IMR-90 (cell line): ENCODE results near the gene MARCHF3. TPM values are rescaled to one million over a fixed set of nuclear protein-coding genes. Genes with fewer than 3 reads are reported as not detected.

Source experiments
- ATAC-seq: fragments of 200-7000 bp; cut with Tn5 transposase; 2 replicates; pipeline ENCODE4 v1.9.1; 2020; ENCODE audit warnings: low read depth, mild to moderate bottlenecking, moderate library complexity
- BruUV-seq: library from RNA; stranded (reverse); fragments of 400-500 nt; replicated peaks from 2 replicates; lab custom pipeline; 2021; lab: Mats Ljungman, UMichigan
- CTCF ChIA-PET: fragments of 300-600 bp; formaldehyde crosslinking; extraction: SDS; loops from one replicate; lab custom pipeline; 2021; ENCODE audit warnings: antibody characterized with exemption; lab: Yijun Ruan, JAX
- POLR2A ChIA-PET: fragments of 300-600 bp; sonication (Branson Sonifier 250); formaldehyde crosslinking; loops from one replicate; lab custom pipeline; 2022; ENCODE audit warnings: antibody characterized with exemption; ENCODE audit not compliant: unreplicated experiment; lab: Charles Lee
- DNase-seq: peaks from one replicate; pipeline ENCODE4 v3.0.0; 2013
- H2AFZ ChIP-seq: replicated peaks from 2 replicates; pipeline ENCODE3; 2013; ENCODE audit warnings: low read length, mild to moderate bottlenecking; ENCODE audit not compliant: poor library complexity
- H2AK5ac ChIP-seq: 2 replicates; pipeline ENCODE4 v1.6.1; 2013; ENCODE audit warnings: low read depth, low read length, inconsistent platforms
- H2AK9ac ChIP-seq: replicated peaks from 2 replicates; pipeline ENCODE3; 2013; ENCODE audit warnings: mild to moderate bottlenecking, low read depth, low read length, moderate library complexity; ENCODE audit not compliant: poor library complexity
- H2BK120ac ChIP-seq: 2 replicates; pipeline ENCODE4 v1.6.1; 2013; ENCODE audit warnings: low read depth, low read length, inconsistent platforms
- H2BK15ac ChIP-seq: 3 replicates; pipeline ENCODE4 v1.6.1; 2013; ENCODE audit warnings: low read depth, low read length, inconsistent platforms
- H2BK20ac ChIP-seq: 2 replicates; pipeline ENCODE4 v1.6.1; 2013; ENCODE audit warnings: low read depth, mild to moderate bottlenecking, inconsistent platforms, low read length, moderate library complexity
- H2BK5ac ChIP-seq: 2 replicates; pipeline ENCODE4 v1.6.1; 2013; ENCODE audit warnings: mild to moderate bottlenecking, low read depth, low read length, inconsistent platforms; ENCODE audit not compliant: poor library complexity, severe bottlenecking
- H3K14ac ChIP-seq: replicated peaks from 2 replicates; pipeline ENCODE4 v1.6.1; 2013; ENCODE audit warnings: low read depth, low read length, inconsistent platforms
- H3K18ac ChIP-seq: 2 replicates; pipeline ENCODE4 v1.6.1; 2013; ENCODE audit warnings: low read depth, low read length, control low read depth
- H3K23ac ChIP-seq: 2 replicates; pipeline ENCODE4 v1.6.1; 2013; ENCODE audit warnings: low read depth, low read length, inconsistent platforms
- H3K27ac ChIP-seq: 2 replicates; pipeline ENCODE4 v1.5.1; 2013; ENCODE audit warnings: mild to moderate bottlenecking, control low read depth, low read length; ENCODE audit not compliant: insufficient read depth
- H3K27me3 ChIP-seq: 2 replicates; pipeline ENCODE4 v1.6.1; 2013; ENCODE audit warnings: low read length; ENCODE audit not compliant: control insufficient read depth, insufficient read depth
- H3K36me3 ChIP-seq: 2 replicates; pipeline ENCODE4 v1.6.1; 2013; ENCODE audit warnings: low read length, mixed read lengths; ENCODE audit not compliant: control insufficient read depth, insufficient read depth
- H3K4ac ChIP-seq: 2 replicates; pipeline ENCODE4 v1.6.1; 2013; ENCODE audit warnings: low read depth, low read length, inconsistent platforms
- H3K4me1 ChIP-seq: 2 replicates; pipeline ENCODE4 v1.6.1; 2013; ENCODE audit warnings: low read length, mixed read lengths; ENCODE audit not compliant: control insufficient read depth, insufficient read depth
- H3K4me2 ChIP-seq: 2 replicates; pipeline ENCODE4 v1.6.1; 2013; ENCODE audit warnings: low read depth, mild to moderate bottlenecking, control low read depth, low read length, moderate library complexity
- H3K4me3 ChIP-seq: 2 replicates; pipeline ENCODE4 v1.5.1; 2013; ENCODE audit warnings: low read depth, mild to moderate bottlenecking, control low read depth, low read length, moderate library complexity; ENCODE audit not compliant: insufficient read depth
- H3K56ac ChIP-seq: 2 replicates; pipeline ENCODE4 v1.6.1; 2013; ENCODE audit warnings: low read length, inconsistent platforms; ENCODE audit not compliant: insufficient read depth; ENCODE audit errors: extremely low read depth
- H3K79me1 ChIP-seq, 2 experiments: 2 replicates each; pipeline ENCODE4 v1.6.1; 2013; ENCODE audit warnings: low read length in 2 of 2, inconsistent platforms in 1 of 2, low read depth in 1 of 2
- H3K9ac ChIP-seq: 2 replicates; pipeline ENCODE4 v1.6.1; 2013; ENCODE audit warnings: low read depth, low read length, control low read depth
- H3K9me1 ChIP-seq: 2 replicates; pipeline ENCODE4 v1.6.1; 2013; ENCODE audit warnings: low read length, inconsistent platforms; ENCODE audit not compliant: insufficient read depth
- H3K9me3 ChIP-seq: 2 replicates; pipeline ENCODE4 v1.6.1; 2013; ENCODE audit warnings: low read length; ENCODE audit not compliant: control insufficient read depth, insufficient read depth
- H4K20me1 ChIP-seq: 2 replicates; pipeline ENCODE4 v1.6.1; 2013; ENCODE audit warnings: low read length, inconsistent platforms; ENCODE audit not compliant: insufficient read depth
- H4K5ac ChIP-seq: 2 replicates; pipeline ENCODE4 v1.6.1; 2013; ENCODE audit warnings: mild to moderate bottlenecking, low read depth, low read length, control low read depth
- H4K8ac ChIP-seq, 2 experiments: 2 replicates each; pipeline ENCODE4 v1.6.1; 2013; ENCODE audit warnings: low read depth in 2 of 2, low read length in 2 of 2, control low read depth in 1 of 2, inconsistent platforms in 1 of 2
- H4K91ac ChIP-seq: 2 replicates; pipeline ENCODE4 v1.6.1; 2013; ENCODE audit warnings: low read depth, low read length, inconsistent platforms; ENCODE audit not compliant: insufficient read depth
- BHLHE40 ChIP-seq: fragments of 150-350 bp; IDR thresholded peaks from 2 replicates; pipeline ENCODE4 v1.6.1; 2016; ENCODE audit warnings: mild to moderate bottlenecking, low read depth, low read length
- CEBPB ChIP-seq: IDR thresholded peaks from 2 replicates; pipeline ENCODE4 v1.6.1; 2012; ENCODE audit warnings: low read depth, low read length, improper control_type of control experiment
- CHD1 ChIP-seq: IDR thresholded peaks from 2 replicates; pipeline ENCODE4 v1.6.1; 2012; ENCODE audit warnings: low read depth, low read length, improper control_type of control experiment
- CTCF ChIP-seq: conservative IDR thresholded peaks from 2 replicates; pipeline ENCODE4 v1.5.1; 2012; ENCODE audit warnings: mild to moderate bottlenecking, low read depth, low read length, improper control_type of control experiment
- ELK1 ChIP-seq: fragments of 150-350 bp; IDR thresholded peaks from 2 replicates; pipeline ENCODE4 v1.6.1; 2016; ENCODE audit warnings: low read depth, mild to moderate bottlenecking, low read length, moderate library complexity, borderline replicate concordance
- FOS ChIP-seq: fragments of 150-350 bp; IDR thresholded peaks from 2 replicates; pipeline ENCODE4 v1.6.1; 2016; ENCODE audit warnings: low read depth, low read length
- MAFK ChIP-seq: IDR thresholded peaks from 2 replicates; pipeline ENCODE4 v1.6.1; 2012; ENCODE audit warnings: low read depth, low read length, improper control_type of control experiment
- MAZ ChIP-seq: IDR thresholded peaks from 2 replicates; pipeline ENCODE4 v1.6.1; 2012; ENCODE audit warnings: low read depth, mild to moderate bottlenecking, low read length, improper control_type of control experiment, moderate library complexity, borderline replicate concordance
- MXI1 ChIP-seq: IDR thresholded peaks from 2 replicates; pipeline ENCODE4 v1.6.1; 2012; ENCODE audit warnings: low read depth, mild to moderate bottlenecking, low read length, moderate library complexity, borderline replicate concordance
- NFE2L2 ChIP-seq: fragments of 150-350 bp; IDR thresholded peaks from 2 replicates; pipeline ENCODE4 v1.6.1; 2016; ENCODE audit warnings: low read depth, mild to moderate bottlenecking, low read length
- POLR2A ChIP-seq: IDR thresholded peaks from 2 replicates; pipeline ENCODE4 v1.6.1; 2012; ENCODE audit warnings: mild to moderate bottlenecking, low read depth, low read length
- RAD21 ChIP-seq: IDR thresholded peaks from 2 replicates; pipeline ENCODE4 v1.6.1; 2012; ENCODE audit warnings: low read length, improper control_type of control experiment
- RCOR1 ChIP-seq: IDR thresholded peaks from 2 replicates; pipeline ENCODE4 v1.6.1; 2012; ENCODE audit warnings: mild to moderate bottlenecking, low read length, improper control_type of control experiment; ENCODE audit not compliant: insufficient replicate concordance
- RFX5 ChIP-seq: IDR thresholded peaks from 2 replicates; pipeline ENCODE4 v1.8.0; 2012; ENCODE audit warnings: low read depth, mild to moderate bottlenecking, low read length, moderate library complexity
- SMC3 ChIP-seq: fragments of 150-350 bp; IDR thresholded peaks from 2 replicates; pipeline ENCODE4 v1.6.1; 2016; ENCODE audit warnings: low read depth, mild to moderate bottlenecking, antibody characterized with exemption, low read length, moderate library complexity
- USF2 ChIP-seq: fragments of 150-350 bp; IDR thresholded peaks from 2 replicates; pipeline ENCODE4 v1.6.1; 2017; ENCODE audit warnings: mild to moderate bottlenecking, antibody characterized with exemption, low read length, low read depth
- WGBS, 2 experiments: methylation state at CpG; one replicate each; pipeline versions ENCODE4 v1.1.5 to v1.1.7; 2013; ENCODE audit warnings: missing lambda C conversion rate in 2 of 2; ENCODE audit not compliant: insufficient read length in 1 of 2; ENCODE audit errors: extremely low coverage in 2 of 2; 5-methylcytosine and 5-hydroxymethylcytosine counted together
- dilution Hi-C: fragments of 300-500 bp; cut with HindIII; formaldehyde crosslinking; loops from one replicate; pipeline ENCODE4 v1.14.3; 2018; ENCODE audit warnings: low sequenced_read_pairs; ENCODE audit not compliant: unreplicated experiment
- in situ Hi-C: fragments of 300-500 bp; cut with MboI; formaldehyde crosslinking; loops from 3 replicates; pipeline ENCODE4 v1.14.3; 2019; ENCODE audit warnings: low sequenced_read_pairs, inconsistent platforms, mixed read lengths
- intact Hi-C: fragments of 100-400 bp; cut with micrococcal nuclease; formaldehyde crosslinking; loops from 2 replicates; pipeline ENCODE4 v1.10.0; 2022
- polyA plus RNA-seq, 3 experiments: library from polyadenylated mRNA; depleted of rRNA; stranded (reverse); fragments of >200 nt; gene quantifications; 2 replicates each; pipeline ENCODE4 v1.2.3, GENCODE V29; 2012; ENCODE audit warnings: low replicate concordance in 1 of 3
- total RNA-seq: library from RNA; depleted of rRNA; stranded (reverse); fragments of >200 nt; gene quantifications from 2 replicates; pipeline ENCODE4 v1.2.3, GENCODE V29; 2012

Gene MARCHF3
- total and polyA plus RNA-seq, 2 of the 4 experiments (the other 2 are of a cell fraction): 11.2 to 18.8 TPM

- no peak overlapping the region for H2AK5ac ChIP-seq
- H2AFZ ChIP-seq: no peak overlapping the region
- intact Hi-C loops: loop anchor here (10.0 kb wide), 1 partner anchor 521 kb away; no protein-coding TSS in a partner anchor
- H2AK9ac ChIP-seq: no peak overlapping the region
- TF ChIP-seq NFE2L2: no peak
- TF ChIP-seq ELK1: no peak
- no peak for TF ChIP-seq RCOR1
- no peak for TF ChIP-seq CTCF
- TF ChIP-seq BHLHE40: no peak
- TF ChIP-seq RFX5: no peak
- TF ChIP-seq MAZ: no peak
- TF ChIP-seq USF2: no peak
- no peak for TF ChIP-seq MXI1
- TF ChIP-seq CHD1: no peak
- no peak for TF ChIP-seq SMC3
- no peak for TF ChIP-seq FOS
- TF ChIP-seq RAD21: no peak
- TF ChIP-seq CEBPB: no peak
- TF ChIP-seq MAFK: no peak
- TF ChIP-seq POLR2A: no peak
- ChIA-PET POLR2A (no interaction called here), CTCF (no interaction called here)
- H4K91ac ChIP-seq: no peak overlapping the region
- ATAC-seq (no peak), DNase-seq (no peak)
- no peak overlapping the region for H3K9ac ChIP-seq
- no peaks in the 10 kb centered on the region for H3K4me1 ChIP-seq
- no peak overlapping the region for H3K4me2 ChIP-seq
- no peaks in the 10 kb centered on the region for H3K9me3 ChIP-seq
- H3K9me1 ChIP-seq: 0 out of 2 replicates have a peak, but pooled peaks cover 8% of the 10 kb centered on the region
- H3K27me3 ChIP-seq: no peaks in the 10 kb centered on the region
- no peak overlapping the region for H3K56ac ChIP-seq
- H3K79me1 ChIP-seq: no peaks in the 10 kb centered on the region
- no peak overlapping the region for H4K8ac ChIP-seq
- no peak overlapping the region for H2BK20ac ChIP-seq
- H3K14ac ChIP-seq: no peak overlapping the region
- H3K27ac ChIP-seq: no peak overlapping the region
- H3K4me3 ChIP-seq: no peak overlapping the region
- H3K18ac ChIP-seq: no peak overlapping the region
- H2BK120ac ChIP-seq: no peak overlapping the region
- BruUV-seq: no TSS peak
- H3K23ac ChIP-seq: no peak overlapping the region
- no peaks in the 10 kb centered on the region for H3K36me3 ChIP-seq
- in situ Hi-C loops: no loop called here
- no peaks in the 10 kb centered on the region for H4K20me1 ChIP-seq
- dilution Hi-C loops: no loop called here
- no peak overlapping the region for H3K4ac ChIP-seq
- H2BK15ac ChIP-seq: no peak overlapping the region
- WGBS, 2 experiments: no CpG with 5 or more reads among the region's 4 CpGs
- no peak overlapping the region for H2BK5ac ChIP-seq
- no peak overlapping the region for H4K5ac ChIP-seq
These were observed 167.0 kb downstream of the MARCHF3 start for GRCh38 chr5:126863402-126863801.
